NB4 (cell line): Measurements from ENCODE around the gene COL17A1.

Experiments used
- MAX ChIP-seq: IDR thresholded peaks from 2 replicates; pipeline ENCODE4 v1.6.1; 2011; ENCODE audit warnings: low read depth, low read length
- MYC ChIP-seq: IDR thresholded peaks from 2 replicates; pipeline ENCODE4 v1.6.1; 2011; ENCODE audit warnings: low read depth, low read length
- POLR2A ChIP-seq: IDR thresholded peaks from 2 replicates; pipeline ENCODE4 v1.6.1; 2011; ENCODE audit warnings: mild to moderate bottlenecking; ENCODE audit not compliant: insufficient read length; ENCODE audit errors: extremely low read depth
- TF ChIP-seq, protein P1 (sequence below): IDR thresholded peaks from one replicate; pipeline ENCODE4 v1.5.1; 2012; ENCODE audit warnings: low read depth, low read length

GRCh38 chr10:104099941-104100340 is 14.3 kb upstream of the COL17A1 start:
- TF ChIP-seq POLR2A (no peak), MYC (no peak), MAX (no peak)
- TF ChIP-seq, protein P1, sequence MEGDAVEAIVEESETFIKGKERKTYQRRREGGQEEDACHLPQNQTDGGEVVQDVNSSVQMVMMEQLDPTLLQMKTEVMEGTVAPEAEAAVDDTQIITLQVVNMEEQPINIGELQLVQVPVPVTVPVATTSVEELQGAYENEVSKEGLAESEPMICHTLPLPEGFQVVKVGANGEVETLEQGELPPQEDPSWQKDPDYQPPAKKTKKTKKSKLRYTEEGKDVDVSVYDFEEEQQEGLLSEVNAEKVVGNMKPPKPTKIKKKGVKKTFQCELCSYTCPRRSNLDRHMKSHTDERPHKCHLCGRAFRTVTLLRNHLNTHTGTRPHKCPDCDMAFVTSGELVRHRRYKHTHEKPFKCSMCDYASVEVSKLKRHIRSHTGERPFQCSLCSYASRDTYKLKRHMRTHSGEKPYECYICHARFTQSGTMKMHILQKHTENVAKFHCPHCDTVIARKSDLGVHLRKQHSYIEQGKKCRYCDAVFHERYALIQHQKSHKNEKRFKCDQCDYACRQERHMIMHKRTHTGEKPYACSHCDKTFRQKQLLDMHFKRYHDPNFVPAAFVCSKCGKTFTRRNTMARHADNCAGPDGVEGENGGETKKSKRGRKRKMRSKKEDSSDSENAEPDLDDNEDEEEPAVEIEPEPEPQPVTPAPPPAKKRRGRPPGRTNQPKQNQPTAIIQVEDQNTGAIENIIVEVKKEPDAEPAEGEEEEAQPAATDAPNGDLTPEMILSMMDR, result no peak
